ENCODE results near the gene CCDC50.

The CCDC50 gene

DNA sequence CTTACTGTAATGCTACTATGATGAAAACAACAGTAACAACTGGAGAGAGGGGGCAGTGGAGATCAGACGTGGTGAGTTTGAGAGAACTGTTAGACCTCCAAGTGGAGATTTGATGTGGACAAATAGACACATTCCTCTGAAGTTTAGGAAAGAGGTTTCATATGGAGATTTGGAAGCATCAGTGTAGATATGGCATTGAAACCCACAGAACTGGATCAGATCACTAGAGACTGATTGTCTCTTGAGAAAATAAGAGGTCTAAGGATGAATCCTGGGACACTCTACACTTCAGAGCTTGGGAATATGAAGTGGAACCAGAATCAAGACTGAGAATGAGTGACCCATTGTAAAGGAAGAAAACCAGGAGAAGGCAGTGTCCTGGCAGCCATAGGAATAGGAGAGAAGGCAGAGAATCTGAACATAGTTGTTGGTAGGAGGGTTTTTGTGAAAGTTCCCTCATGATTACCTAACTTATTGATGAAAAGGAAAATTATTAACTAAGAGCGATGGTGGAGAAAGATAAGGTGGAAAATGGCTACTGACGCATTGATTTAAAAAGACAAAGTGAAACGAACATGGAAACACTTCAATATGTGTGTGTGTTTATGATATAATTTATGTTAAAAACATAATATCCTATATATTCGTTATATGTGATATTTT, 102.1 kb downstream of the CCDC50 start:
- no peak for DNase-seq

DNA sequence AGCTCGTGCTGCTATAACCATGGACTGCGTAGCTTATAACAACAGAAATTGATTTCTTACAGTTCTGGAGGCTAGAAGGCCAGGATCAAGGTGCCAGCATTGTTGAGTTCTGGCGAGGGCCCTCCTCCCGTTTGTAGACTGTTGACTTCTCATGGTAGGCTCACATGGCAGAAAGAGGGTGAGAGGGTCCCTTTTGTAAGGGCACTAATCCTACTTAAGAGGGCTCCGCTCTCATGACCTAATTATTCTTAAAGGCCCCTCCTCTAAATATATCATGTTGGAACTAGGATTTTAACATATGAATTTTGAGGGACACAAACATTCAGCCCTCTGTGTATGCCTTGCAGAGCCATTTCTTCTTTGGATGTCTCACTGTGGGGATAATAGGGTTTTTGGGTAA, 103.0 kb downstream of the CCDC50 start:
- DNase-seq = no peak

DNA sequence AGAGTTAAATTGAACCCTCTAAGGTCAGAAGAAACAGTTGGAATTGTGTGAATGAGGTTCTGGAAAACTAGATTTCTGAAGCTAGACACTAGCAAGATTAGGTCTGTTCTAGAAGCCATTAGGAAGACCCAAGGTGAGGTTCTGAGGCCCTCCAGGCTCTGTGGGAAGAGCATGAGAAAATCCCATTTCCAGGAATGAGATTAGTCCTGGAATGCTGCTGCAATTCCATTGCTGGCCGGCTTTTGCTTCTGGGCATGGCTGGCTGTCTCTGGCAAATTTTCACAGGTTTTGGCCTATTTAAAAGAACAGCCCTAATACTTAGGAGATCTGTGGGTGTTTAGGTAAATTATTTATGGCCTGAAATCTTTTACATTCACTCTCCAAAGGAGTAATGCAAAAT, 104.8 kb downstream of the CCDC50 start:
- no peak for DNase-seq

DNA sequence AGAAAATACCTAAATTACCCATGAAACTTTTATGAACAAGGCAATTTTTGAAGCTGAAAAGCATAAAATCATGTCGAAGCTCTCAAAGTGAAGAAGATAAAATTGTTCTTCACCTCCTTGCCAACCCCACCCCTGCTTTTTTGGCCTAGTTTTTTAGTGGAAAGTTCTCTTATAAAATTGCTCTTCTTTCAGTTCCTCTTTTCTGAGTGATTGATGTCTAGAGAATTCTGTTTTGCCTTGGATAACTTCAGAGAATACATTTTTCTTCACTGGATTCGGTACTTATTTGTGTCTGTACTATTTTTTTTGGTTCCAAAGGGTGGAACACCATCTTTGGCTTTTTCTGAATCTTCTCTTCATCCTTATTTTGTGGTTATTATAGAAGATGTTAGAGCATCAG, 106.8 kb downstream of the CCDC50 start:
- DNase-seq = no peak

DNA sequence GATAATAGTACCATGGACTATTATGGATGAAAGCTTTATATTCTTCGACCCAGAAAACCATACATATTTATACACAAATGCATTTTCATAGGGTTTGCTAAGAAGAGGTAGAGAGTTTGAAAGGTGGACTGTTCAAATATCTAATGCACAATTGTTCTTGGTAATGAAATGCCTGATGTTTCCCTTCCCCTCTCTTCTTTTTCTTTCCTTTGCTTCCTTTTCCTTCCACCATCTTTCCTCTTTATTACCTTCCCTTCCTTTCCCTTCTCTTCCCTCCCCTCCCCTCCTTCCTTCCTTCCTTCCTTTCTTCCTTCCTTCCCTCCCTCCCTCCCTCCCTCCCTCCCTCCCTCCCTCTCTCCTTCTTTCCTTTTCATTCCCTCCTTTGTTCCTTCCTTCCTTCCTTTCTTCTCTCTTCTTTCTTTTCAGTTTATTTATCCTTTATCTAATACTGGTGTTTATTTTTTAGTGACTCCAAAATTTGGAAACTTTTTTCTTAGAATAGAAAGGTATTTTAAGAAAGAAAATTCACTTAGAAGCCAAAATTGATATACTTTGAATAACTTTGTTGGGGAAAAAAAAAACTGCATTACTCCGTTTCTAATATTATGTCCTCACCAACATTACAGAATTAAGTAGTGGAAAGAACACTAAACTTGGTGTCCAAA, 109.1 kb downstream of the CCDC50 start:
- no peak for DNase-seq

DNA sequence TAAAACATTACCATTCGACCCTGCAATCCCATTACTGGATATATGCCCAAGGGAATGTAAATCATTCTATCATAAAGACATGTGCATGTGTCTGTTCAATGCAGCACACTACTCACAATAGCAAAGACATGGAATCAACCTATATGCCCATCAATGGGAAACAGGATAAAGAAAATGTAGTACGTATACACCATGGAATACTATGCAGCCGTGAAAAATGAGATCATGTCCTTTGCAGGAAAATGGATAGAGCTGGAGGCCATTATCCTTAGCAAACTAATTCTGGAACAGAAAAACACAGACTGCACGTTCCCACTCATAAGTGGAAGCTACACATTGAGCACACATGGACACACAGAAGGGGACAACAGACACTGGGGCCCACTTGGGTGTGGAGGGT, 111.3 kb downstream of the CCDC50 start:
- no peak for DNase-seq

DNA sequence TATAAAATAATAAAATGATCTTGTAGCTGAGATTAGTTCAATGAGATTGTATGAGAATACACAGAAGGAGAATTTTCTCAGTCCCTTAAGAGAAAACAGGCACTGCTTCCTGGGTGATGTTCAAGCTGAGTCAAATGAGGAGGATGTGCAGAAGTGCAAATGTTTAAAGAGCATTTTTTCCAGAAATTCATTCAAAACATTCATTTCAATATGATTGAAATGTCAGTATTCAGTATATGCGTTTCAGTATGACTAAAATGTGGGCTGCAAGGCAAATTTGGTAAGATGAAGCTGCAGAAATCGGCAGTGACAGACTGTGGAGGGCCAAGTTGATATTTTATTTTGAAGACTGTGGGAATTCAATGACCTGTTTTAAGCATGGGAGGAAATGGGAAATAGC, 112.5 kb downstream of the CCDC50 start:
- no peak for DNase-seq

DNA sequence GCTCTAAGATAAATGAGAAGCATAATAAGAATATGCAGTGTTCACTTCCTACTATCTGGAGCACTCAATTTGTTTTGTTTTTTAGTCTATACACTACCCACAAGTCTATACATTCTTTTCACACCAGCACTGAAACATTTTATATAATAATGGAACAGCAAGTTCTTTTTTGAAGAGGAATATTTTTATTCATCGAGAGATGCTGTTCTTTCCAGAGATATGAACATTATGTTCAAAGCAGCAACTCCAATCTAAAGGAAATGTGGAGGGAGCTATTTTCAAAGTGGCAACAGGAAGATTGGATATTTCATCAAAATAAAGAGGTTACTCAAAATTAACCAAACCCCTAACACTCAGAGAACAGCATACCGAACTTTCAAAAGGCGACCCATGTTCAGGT, 115.4 kb downstream of the CCDC50 start:
- DNase-seq = no peak

Data from stimulated activated CD4-positive, alpha-beta T cell treated with anti-CD3 and anti-CD28 coated beads, Interleukin-2, amount 100 ng/mL, for 48 hours (primary cell).